ENCODE results near the gene PTPRK. TPM values are rescaled to one million over a fixed set of nuclear protein-coding genes. Genes with fewer than 3 reads are reported as not detected.

PTPRK gene
- total and polyA plus RNA-seq, 2 experiments from 2014 or later: 26.9 to 56.4 TPM

- Histone ChIP-seq H3F3A (replicated peaks; ENCODE audit: low read depth) (no peaks in the 10 kb centered on the region), H3K4me1 (ENCODE audit: insufficient read depth) (peaks cover 44% of the 10 kb centered on the region), H3K4me2 (no peak overlapping the region), H3K9me2 (ENCODE audit: insufficient read depth) (no peaks in the 10 kb centered on the region), H3K27ac (ENCODE audit: low read depth) (no peak overlapping the region; the same call in 1 of the 2 replicates), H4K20me1 (replicated peaks; ENCODE audit: insufficient read depth) (0 out of 2 replicates have a peak, but pooled peaks cover under 1% of the 10 kb centered on the region), H2AFZ (no peak overlapping the region), H3K4me3 (no peak overlapping the region), H3K79me2 (replicated peaks; ENCODE audit: insufficient read depth) (peaks cover 82% of the 10 kb centered on the region), H3K36me3 (ENCODE audit: insufficient read depth) (no peaks in the 10 kb centered on the region), H3K27me3 (ENCODE audit: insufficient read depth) (no peaks in the 10 kb centered on the region)
- DNase-seq (ENCODE audit: low spot score) (no peak), ATAC-seq (no peak)
- H3K27me3 Mint-ChIP-seq (ENCODE audit: insufficient read depth, low read depth, poor library complexity): no peaks in the 10 kb centered on the region
- H3K9me3 Mint-ChIP-seq: no peaks in the 10 kb centered on the region
- H3K36me3 Mint-ChIP-seq (ENCODE audit: low read depth): no peaks in the 10 kb centered on the region
- H3K4me3 Mint-ChIP-seq: no peak overlapping the region
- H3K27ac Mint-ChIP-seq: no peak overlapping the region
- H3K4me1 Mint-ChIP-seq: peaks cover 40% of the 10 kb centered on the region
- TF ChIP-seq ZNF114 (CRISPR knock-in tag; IDR thresholded peaks at IDR 0.05) (no peak), ETS1 (IDR thresholded peaks at IDR 0.05) (no peak), REST (IDR thresholded peaks at IDR 0.05; ENCODE audit: unreplicated experiment) (no peak), NANOG (IDR thresholded peaks at IDR 0.05; ENCODE audit: borderline replicate concordance) (no peak), CREB1 (CRISPR knock-in tag; IDR thresholded peaks at IDR 0.05; ENCODE audit: low read depth) (no peak), ZNF331 (CRISPR knock-in tag; IDR thresholded peaks at IDR 0.05; ENCODE audit: low read depth) (no peak), CTCF (conservative IDR thresholded peaks at IDR 0.05; ENCODE audit: low read depth in 2 of 2) (no peak), JUNB (IDR thresholded peaks at IDR 0.05; ENCODE audit: unreplicated experiment) (no peak), STAT1 (IDR thresholded peaks at IDR 0.05; ENCODE audit: unreplicated experiment) (no peak), ZNF462 (CRISPR knock-in tag; IDR thresholded peaks at IDR 0.05) (no peak), POLR2AphosphoS5 (IDR thresholded peaks at IDR 0.05; ENCODE audit: low read depth) (no peak), EZH2 (IDR thresholded peaks at IDR 0.05; ENCODE audit: low read depth, unreplicated experiment) (no peak), EZH2phosphoT487 (IDR thresholded peaks at IDR 0.05; ENCODE audit: unreplicated experiment) (no peak)
Observed at GRCh38 chr6:128500749-128501600, 19.4 kb downstream of the PTPRK start.
